Glutamatergic neuron (in vitro differentiated cells): ENCODE measurements around the gene IGFBP4. TPM values are rescaled to one million over a fixed set of nuclear protein-coding genes. Genes with fewer than 3 reads are reported as not detected.

ENCODE experiments used
- DNase-seq: peaks from one replicate; pipeline ENCODE4 v3.0.0; 2022
- H3K27ac Mint-ChIP-seq: one replicate; pipeline ENCODE4 v1.8.0; 2020; ENCODE audit warnings: mild to moderate bottlenecking, mixed read lengths, inconsistent platforms; ENCODE audit not compliant: unreplicated experiment
- H3K27me3 Mint-ChIP-seq: one replicate; pipeline ENCODE4 v1.8.0; 2020; ENCODE audit warnings: mild to moderate bottlenecking, moderate library complexity, mixed read lengths, inconsistent platforms; ENCODE audit not compliant: unreplicated experiment
- H3K36me3 Mint-ChIP-seq: one replicate; pipeline ENCODE4 v1.8.0; 2020; ENCODE audit warnings: mild to moderate bottlenecking, mixed read lengths, inconsistent platforms; ENCODE audit not compliant: unreplicated experiment
- H3K4me1 Mint-ChIP-seq: one replicate; pipeline ENCODE4 v1.8.0; 2020; ENCODE audit warnings: mild to moderate bottlenecking, low read depth, mixed read lengths, inconsistent platforms; ENCODE audit not compliant: unreplicated experiment
- H3K4me3 Mint-ChIP-seq: one replicate; pipeline ENCODE4 v1.8.0; 2020; ENCODE audit warnings: mild to moderate bottlenecking, mixed read lengths, inconsistent platforms; ENCODE audit not compliant: unreplicated experiment
- H3K9me3 Mint-ChIP-seq: one replicate; pipeline ENCODE4 v1.8.0; 2020; ENCODE audit warnings: mild to moderate bottlenecking, moderate library complexity, mixed read lengths, inconsistent platforms; ENCODE audit not compliant: unreplicated experiment
- CTCF ChIP-seq: fragments of 200-600 bp; sonication (generic); IDR thresholded peaks from one replicate; pipeline ENCODE4 v1.5.0; 2021; ENCODE audit not compliant: partially characterized antibody, unreplicated experiment
- total RNA-seq: library from RNA; stranded (reverse); fragmentation: NEBNext Ultra II Directional; extraction: Animal tissue kit (Norgen Biotek cat#: 25700); gene quantifications from one replicate; pipeline ENCODE4 v1.2.1, GENCODE V29; 2021; ENCODE audit not compliant: unreplicated experiment

Gene IGFBP4
- total RNA-seq, 1 donor from 2014 or later: 1.9 TPM

GRCh38 chr17:40457369-40457768, 14.1 kb downstream of the IGFBP4 start:
- H3K36me3 Mint-ChIP-seq: no peaks in the 10 kb centered on the region
- H3K27me3 Mint-ChIP-seq: peaks cover 5% of the 10 kb centered on the region
- peaks cover 3% of the 10 kb centered on the region for H3K9me3 Mint-ChIP-seq
- TF ChIP-seq CTCF: no peak
- H3K4me3 Mint-ChIP-seq: no peak overlapping the region
- H3K27ac Mint-ChIP-seq: no peak overlapping the region
- no peak for DNase-seq
- H3K4me1 Mint-ChIP-seq: peaks cover 20% of the 10 kb centered on the region

- TF ChIP-seq CTCF: no peak
- DNase-seq: peak; percentile 58
- H3K27ac Mint-ChIP-seq: no peak overlapping the region
- H3K9me3 Mint-ChIP-seq: peaks cover 2% of the 10 kb centered on the region
- no peaks in the 10 kb centered on the region for H3K36me3 Mint-ChIP-seq
- no peak overlapping the region for H3K4me3 Mint-ChIP-seq
- peaks cover 16% of the 10 kb centered on the region for H3K4me1 Mint-ChIP-seq
- peaks cover 5% of the 10 kb centered on the region for H3K27me3 Mint-ChIP-seq
Measured at GRCh38 chr17:40457964-40458791, 14.9 kb downstream of the IGFBP4 start.

GRCh38 chr17:40458851-40459482, 15.7 kb downstream of the IGFBP4 start:
- no peak for TF ChIP-seq CTCF

GRCh38 chr17:40459636-40460603, 16.7 kb downstream of the IGFBP4 start:
- no peak for DNase-seq
- H3K27me3 Mint-ChIP-seq: peaks cover 5% of the 10 kb centered on the region
- H3K9me3 Mint-ChIP-seq: peaks cover 4% of the 10 kb centered on the region
- peaks cover 16% of the 10 kb centered on the region for H3K4me1 Mint-ChIP-seq
- no peak for TF ChIP-seq CTCF
- no peak overlapping the region for H3K27ac Mint-ChIP-seq
- H3K4me3 Mint-ChIP-seq: no peak overlapping the region
- H3K36me3 Mint-ChIP-seq: no peaks in the 10 kb centered on the region

More at GRCh38 chr17:40458851-40459482, 15.7 kb downstream of the IGFBP4 start:
- H3K4me3 Mint-ChIP-seq: peak overlapping the region; percentile 0
- H3K36me3 Mint-ChIP-seq: no peaks in the 10 kb centered on the region
- H3K27ac Mint-ChIP-seq: no peak overlapping the region
- H3K27me3 Mint-ChIP-seq: peaks cover 5% of the 10 kb centered on the region
- peaks cover 16% of the 10 kb centered on the region for H3K4me1 Mint-ChIP-seq
- DNase-seq: no peak
- H3K9me3 Mint-ChIP-seq: peaks cover 2% of the 10 kb centered on the region
